Measurements from ENCODE around the gene SLC9A2.

- TF ChIP-seq CTCF (IDR thresholded peaks at IDR 0.05) = peak; percentile 65
- TF ChIP-seq EZH2 (IDR thresholded peaks at IDR 0.05) = no peak
These were observed 26.8 kb upstream of the SLC9A2 start for GRCh38 chr2:102592601-102593000.

Measured in neural progenitor cell (in vitro differentiated cells).